Hepatocyte (in vitro differentiated cells): ENCODE results near the gene SLC22A23. TPM values are rescaled to one million over a fixed set of nuclear protein-coding genes. Genes with fewer than 3 reads are reported as not detected.

Experiments
- DNase-seq: peaks from one replicate; pipeline ENCODE4 v3.0.0-alpha.2; 2016; ENCODE audit warnings: low spot score
- H2AFZ ChIP-seq: fragments of 200-600 bp; sonication (generic); 2 replicates; pipeline ENCODE4 v1.6.0; 2016; ENCODE audit warnings: antibody characterized with exemption, mild to moderate bottlenecking
- H3K27ac ChIP-seq: fragments of 200-600 bp; sonication (generic); 2 replicates; pipeline ENCODE4 v1.5.1; 2016; ENCODE audit warnings: mild to moderate bottlenecking
- H3K27me3 ChIP-seq: fragments of 200-600 bp; sonication (generic); 2 replicates; pipeline ENCODE4 v1.6.1; 2016
- H3K36me3 ChIP-seq: fragments of 200-600 bp; sonication (generic); replicated peaks from 2 replicates; pipeline ENCODE4 v1.5.1; 2016; ENCODE audit warnings: low read depth; ENCODE audit not compliant: insufficient read depth
- H3K4me1 ChIP-seq: fragments of 200-600 bp; sonication (generic); 2 replicates; pipeline ENCODE4 v1.5.1; 2016; ENCODE audit warnings: mild to moderate bottlenecking, moderate library complexity; ENCODE audit not compliant: insufficient read depth
- H3K4me2 ChIP-seq: fragments of 200-600 bp; sonication (generic); 2 replicates; pipeline ENCODE4 v1.6.0; 2016
- H3K4me3 ChIP-seq: fragments of 200-600 bp; sonication (generic); 2 replicates; pipeline ENCODE4 v1.5.1; 2016; ENCODE audit warnings: mild to moderate bottlenecking
- H3K79me2 ChIP-seq: fragments of 200-600 bp; sonication (generic); 2 replicates; pipeline ENCODE4 v1.6.0; 2017; ENCODE audit warnings: mild to moderate bottlenecking
- H3K9me2 ChIP-seq: fragments of 200-600 bp; sonication (generic); replicated peaks from 2 replicates; pipeline ENCODE4 v1.6.0; 2017; ENCODE audit warnings: mild to moderate bottlenecking; ENCODE audit not compliant: insufficient read depth
- H3K9me3 ChIP-seq: fragments of 200-600 bp; sonication (generic); 2 replicates; pipeline ENCODE4 v1.5.1; 2016; ENCODE audit warnings: low read depth, mild to moderate bottlenecking
- H4K20me1 ChIP-seq: fragments of 200-600 bp; sonication (generic); 2 replicates; pipeline ENCODE4 v1.6.0; 2016; ENCODE audit warnings: mild to moderate bottlenecking; ENCODE audit not compliant: insufficient read depth, poor library complexity, severe bottlenecking
- EZH2 ChIP-seq: fragments of 200-600 bp; sonication (generic); IDR thresholded peaks from 2 replicates; pipeline ENCODE4 v1.6.1; 2016; ENCODE audit warnings: antibody characterized with exemption, mild to moderate bottlenecking, borderline replicate concordance
- EZH2phosphoT487 ChIP-seq: fragments of 200-600 bp; sonication (generic); IDR thresholded peaks from one replicate; pipeline ENCODE4 v1.6.1; 2018; ENCODE audit warnings: antibody characterized with exemption, mild to moderate bottlenecking, low read depth, moderate library complexity; ENCODE audit not compliant: unreplicated experiment, severe bottlenecking
- WGBS: methylation state at CpG from one replicate; pipeline ENCODE4 v1.1.6; 2016; ENCODE audit warnings: low lambda C conversion rate; ENCODE audit errors: missing lambda C conversion rate; 5-methylcytosine and 5-hydroxymethylcytosine counted together
- polyA plus RNA-seq: library from polyadenylated mRNA; unstranded; fragments of >200 nt; fragmentation: Nextera tagmentation; extraction: Ambion mirVana; gene quantifications from 2 replicates; pipeline ENCODE4 v1.2.1, GENCODE V29; 2016
- total RNA-seq: library from RNA; depleted of rRNA; stranded (reverse); fragments of >200 nt; gene quantifications from 2 replicates; pipeline ENCODE4 v1.2.3, GENCODE V29; 2014
- TF ChIP-seq, protein P1 (sequence below): fragments of 200-600 bp; sonication (generic); IDR thresholded peaks from 2 replicates; pipeline ENCODE4 v1.5.1; 2016; ENCODE audit warnings: antibody characterized with exemption, mild to moderate bottlenecking; ENCODE audit not compliant: poor library complexity

Gene SLC22A23
- total and polyA plus RNA-seq, 2 experiments from 2014 or later: 14.3 to 14.8 TPM

DNA sequence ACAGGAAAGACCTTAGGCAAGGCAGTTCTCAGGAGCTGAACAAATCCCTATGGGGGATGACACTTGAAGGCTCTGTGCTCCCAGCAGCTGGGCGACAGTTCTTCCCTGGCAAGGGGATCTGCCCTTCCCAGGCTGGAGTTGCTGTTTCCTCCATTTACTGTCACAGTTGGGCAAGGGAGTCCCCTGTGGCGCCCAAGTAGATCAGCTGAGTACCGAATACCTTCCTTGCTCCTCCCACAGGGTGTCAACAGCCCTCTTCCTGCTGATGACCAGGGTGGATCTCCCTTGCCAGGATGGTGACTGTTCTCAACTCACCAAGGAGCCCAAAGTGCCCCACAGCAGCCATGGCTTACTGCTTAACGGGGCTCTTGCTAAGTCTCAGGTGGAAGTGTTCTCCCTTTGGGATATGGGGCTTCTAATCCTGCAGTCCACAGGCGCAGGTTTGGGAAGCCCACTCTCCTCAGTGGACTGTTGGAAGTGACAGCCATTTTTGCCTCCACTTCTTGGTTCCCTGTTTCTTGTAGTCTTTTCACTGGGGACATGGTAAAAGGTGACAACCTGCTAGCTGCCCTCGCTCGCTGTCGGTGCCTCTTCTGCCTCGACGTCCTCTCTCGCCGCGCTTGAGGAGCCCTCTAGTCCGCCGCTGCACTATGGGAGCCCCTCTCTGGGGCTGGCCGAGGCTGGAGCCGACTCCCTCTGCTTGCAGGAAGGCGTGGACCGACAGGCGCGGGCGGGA is 203.8 kb downstream of the SLC22A23 start:
- H3K79me2 ChIP-seq: no peaks in the 10 kb centered on the region
- no peak overlapping the region for H2AFZ ChIP-seq
- no peak for TF ChIP-seq EZH2
- no peak for TF ChIP-seq EZH2phosphoT487
- TF ChIP-seq, protein P1, sequence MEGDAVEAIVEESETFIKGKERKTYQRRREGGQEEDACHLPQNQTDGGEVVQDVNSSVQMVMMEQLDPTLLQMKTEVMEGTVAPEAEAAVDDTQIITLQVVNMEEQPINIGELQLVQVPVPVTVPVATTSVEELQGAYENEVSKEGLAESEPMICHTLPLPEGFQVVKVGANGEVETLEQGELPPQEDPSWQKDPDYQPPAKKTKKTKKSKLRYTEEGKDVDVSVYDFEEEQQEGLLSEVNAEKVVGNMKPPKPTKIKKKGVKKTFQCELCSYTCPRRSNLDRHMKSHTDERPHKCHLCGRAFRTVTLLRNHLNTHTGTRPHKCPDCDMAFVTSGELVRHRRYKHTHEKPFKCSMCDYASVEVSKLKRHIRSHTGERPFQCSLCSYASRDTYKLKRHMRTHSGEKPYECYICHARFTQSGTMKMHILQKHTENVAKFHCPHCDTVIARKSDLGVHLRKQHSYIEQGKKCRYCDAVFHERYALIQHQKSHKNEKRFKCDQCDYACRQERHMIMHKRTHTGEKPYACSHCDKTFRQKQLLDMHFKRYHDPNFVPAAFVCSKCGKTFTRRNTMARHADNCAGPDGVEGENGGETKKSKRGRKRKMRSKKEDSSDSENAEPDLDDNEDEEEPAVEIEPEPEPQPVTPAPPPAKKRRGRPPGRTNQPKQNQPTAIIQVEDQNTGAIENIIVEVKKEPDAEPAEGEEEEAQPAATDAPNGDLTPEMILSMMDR: no peak
- H3K4me2 ChIP-seq: no peak overlapping the region
- no peaks in the 10 kb centered on the region for H3K27me3 ChIP-seq
- 93% methylated on average over 22 of the region's 22 CpGs for WGBS
- no peaks in the 10 kb centered on the region for H3K9me2 ChIP-seq
- H4K20me1 ChIP-seq: no peaks in the 10 kb centered on the region
- no peaks in the 10 kb centered on the region for H3K36me3 ChIP-seq
- peaks cover 12% of the 10 kb centered on the region for H3K4me1 ChIP-seq
- no peak for DNase-seq
- H3K27ac ChIP-seq: no peak overlapping the region
- H3K9me3 ChIP-seq: no peaks in the 10 kb centered on the region
- no peak overlapping the region for H3K4me3 ChIP-seq

- no peaks in the 10 kb centered on the region for H3K9me2 ChIP-seq
- H3K79me2 ChIP-seq: no peaks in the 10 kb centered on the region
- no peak for TF ChIP-seq EZH2phosphoT487
- TF ChIP-seq, protein P1: no peak
- TF ChIP-seq EZH2: no peak
- H3K9me3 ChIP-seq: no peaks in the 10 kb centered on the region
- DNase-seq: no peak
- no peaks in the 10 kb centered on the region for H3K27me3 ChIP-seq
- H3K36me3 ChIP-seq: no peaks in the 10 kb centered on the region
- no peak overlapping the region for H3K27ac ChIP-seq
- H4K20me1 ChIP-seq: no peaks in the 10 kb centered on the region
- peaks cover 14% of the 10 kb centered on the region for H3K4me1 ChIP-seq
- H3K4me3 ChIP-seq: no peak overlapping the region
- no peak overlapping the region for H3K4me2 ChIP-seq
- WGBS: 86% methylated on average over 10 of the region's 10 CpGs
- no peak overlapping the region for H2AFZ ChIP-seq
Observed at GRCh38 chr6:3252369-3252768, 204.5 kb downstream of the SLC22A23 start.

GRCh38 chr6:3251462-3252314 is 205.2 kb downstream of the SLC22A23 start:
- no peaks in the 10 kb centered on the region for H3K9me3 ChIP-seq
- H3K4me2 ChIP-seq: peak overlapping the region; percentile 63
- TF ChIP-seq, protein P1: peak; percentile 92
- no peak for TF ChIP-seq EZH2
- no peaks in the 10 kb centered on the region for H3K27me3 ChIP-seq
- no peaks in the 10 kb centered on the region for H3K79me2 ChIP-seq
- H3K4me3 ChIP-seq: no peak overlapping the region
- H2AFZ ChIP-seq: peak overlapping the region; percentile 58
- 30% methylated on average over 20 of the region's 20 CpGs for WGBS
- no peaks in the 10 kb centered on the region for H4K20me1 ChIP-seq
- H3K4me1 ChIP-seq: peaks cover 14% of the 10 kb centered on the region
- H3K9me2 ChIP-seq: no peaks in the 10 kb centered on the region
- DNase-seq: peak; percentile 90
- H3K27ac ChIP-seq: no peak overlapping the region
- no peaks in the 10 kb centered on the region for H3K36me3 ChIP-seq
